Cardiac muscle cell (in vitro differentiated cells and primary cell): ENCODE measurements around the gene VOPP1. TPM values are rescaled to one million over a fixed set of nuclear protein-coding genes. Genes with fewer than 3 reads are reported as not detected.

ENCODE experiments used
- DNase-seq, 2 donors: peaks; one replicate each; pipeline versions ENCODE4 v3.0.0 to v3.0.0-alpha.2; 2010 to 2017; ENCODE audit warnings: low read depth in 1 of 2, low spot score in 1 of 2
- H3K27ac ChIP-seq: fragments of 200-600 bp; sonication (generic); 2 replicates; pipeline ENCODE4 v1.5.1; 2016
- H3K27me3 ChIP-seq: fragments of 200-600 bp; sonication (generic); 2 replicates; pipeline ENCODE4 v1.6.0; 2016; ENCODE audit warnings: control low read depth
- H3K36me3 ChIP-seq: fragments of 200-600 bp; sonication (generic); 2 replicates; pipeline ENCODE4 v1.5.1; 2016; ENCODE audit warnings: control low read depth
- H3K4me1 ChIP-seq: fragments of 200-600 bp; sonication (generic); 2 replicates; pipeline ENCODE4 v1.8.1; 2017; ENCODE audit warnings: low read depth, mild to moderate bottlenecking, mixed run types
- H3K4me3 ChIP-seq: fragments of 200-600 bp; sonication (generic); 2 replicates; pipeline ENCODE4 v1.5.1; 2016; ENCODE audit warnings: mild to moderate bottlenecking
- H3K9me3 ChIP-seq: fragments of 200-600 bp; sonication (generic); 2 replicates; pipeline ENCODE4 v1.5.1; 2017; ENCODE audit warnings: low read depth, mild to moderate bottlenecking, control low read depth
- CTCF ChIP-seq: IDR thresholded peaks from 2 replicates; pipeline ENCODE4 v1.5.1; 2012; ENCODE audit warnings: low read depth, mild to moderate bottlenecking, low read length
- polyA plus RNA-seq: library from polyadenylated mRNA; unstranded; fragments of >200 nt; fragmentation: Nextera tagmentation; extraction: Ambion mirVana; gene quantifications from 2 replicates; pipeline ENCODE4 v1.2.1, GENCODE V29; 2016
- total RNA-seq: library from RNA; depleted of rRNA; stranded (reverse); fragments of >200 nt; gene quantifications from 2 replicates; pipeline ENCODE4 v1.2.3, GENCODE V29; 2016

VOPP1 gene
- total and polyA plus RNA-seq, 2 experiments from 2014 or later = 9.6 to 19.3 TPM

GRCh38 chr7:55533050-55533728 is 39.1 kb downstream of the VOPP1 start:
- Histone ChIP-seq H3K4me3 (no peak overlapping the region), H3K27me3 (no peaks in the 10 kb centered on the region), H3K9me3 (no peaks in the 10 kb centered on the region), H3K27ac (no peak overlapping the region), H3K4me1 (no peaks in the 10 kb centered on the region), H3K36me3 (no peaks in the 10 kb centered on the region)
- no peak for TF ChIP-seq CTCF
- no peak for DNase-seq

- Histone ChIP-seq H3K36me3 (no peaks in the 10 kb centered on the region), H3K4me1 (no peaks in the 10 kb centered on the region), H3K4me3 (no peak overlapping the region), H3K27ac (no peak overlapping the region), H3K27me3 (no peaks in the 10 kb centered on the region), H3K9me3 (no peaks in the 10 kb centered on the region)
- TF ChIP-seq CTCF = no peak
- no peak for DNase-seq
Measured at GRCh38 chr7:55532150-55532917, 40.0 kb downstream of the VOPP1 start.

GRCh38 chr7:55531536-55531935 is 40.8 kb downstream of the VOPP1 start:
- H3K4me3 ChIP-seq = no peak overlapping the region
- H3K27ac ChIP-seq = no peak overlapping the region
- no peaks in the 10 kb centered on the region for H3K9me3 ChIP-seq
- DNase-seq = no peak
- H3K36me3 ChIP-seq = no peaks in the 10 kb centered on the region
- H3K4me1 ChIP-seq = no peaks in the 10 kb centered on the region
- no peak for TF ChIP-seq CTCF
- H3K27me3 ChIP-seq = no peaks in the 10 kb centered on the region

- Histone ChIP-seq H3K27me3 (no peaks in the 10 kb centered on the region), H3K9me3 (no peaks in the 10 kb centered on the region), H3K27ac (no peak overlapping the region), H3K4me1 (no peaks in the 10 kb centered on the region), H3K4me3 (no peak overlapping the region), H3K36me3 (no peaks in the 10 kb centered on the region)
- no peak for TF ChIP-seq CTCF
- no peak for DNase-seq
Measured at GRCh38 chr7:55527307-55527706, 45.0 kb downstream of the VOPP1 start.

- no peak overlapping the region for H3K27ac ChIP-seq
- no peak for TF ChIP-seq CTCF
- H3K9me3 ChIP-seq = no peaks in the 10 kb centered on the region
- no peaks in the 10 kb centered on the region for H3K36me3 ChIP-seq
- H3K4me1 ChIP-seq = no peaks in the 10 kb centered on the region
- no peaks in the 10 kb centered on the region for H3K27me3 ChIP-seq
- DNase-seq = peak in 1 of 2 donors; percentile 35
- no peak overlapping the region for H3K4me3 ChIP-seq
Measured at GRCh38 chr7:55526770-55527169, 45.5 kb downstream of the VOPP1 start.
